HL-60 (cell line): ENCODE data around the gene NUDT22.

Source experiments
- DNase-seq, 2 experiments: peaks; one replicate each; pipeline ENCODE4 v3.0.0-alpha.2; 2010 to 2020; ENCODE audit warnings: low read depth in 1 of 2, low spot score in 1 of 2
- H3K27ac ChIP-seq: fragments of 250-450 bp; sonication (Bioruptor Pico); replicated peaks from 2 replicates; pipeline ENCODE4 v1.5.1; 2020; ENCODE audit warnings: mild to moderate bottlenecking, moderate library complexity
- H3K27me3 ChIP-seq: fragments of 250-450 bp; sonication (Bioruptor Pico); 2 replicates; pipeline ENCODE4 v1.5.1; 2021; ENCODE audit warnings: mild to moderate bottlenecking, moderate library complexity; ENCODE audit not compliant: insufficient read depth, poor library complexity, severe bottlenecking
- H3K4me3 ChIP-seq: replicated peaks from 2 replicates; pipeline ENCODE4 v1.5.1; 2011; ENCODE audit warnings: mild to moderate bottlenecking, control low read depth, low read length; ENCODE audit not compliant: insufficient read depth
- GABPA ChIP-seq: IDR thresholded peaks from 2 replicates; pipeline ENCODE4 v1.6.1; 2012; ENCODE audit warnings: low read depth
- POLR2AphosphoS5 ChIP-seq: IDR thresholded peaks from 2 replicates; pipeline ENCODE4 v1.6.1; 2012; ENCODE audit warnings: low read depth
- SPI1 ChIP-seq: IDR thresholded peaks from 2 replicates; pipeline ENCODE4 v1.6.1; 2012; ENCODE audit warnings: low read depth, mild to moderate bottlenecking, borderline replicate concordance
- TF ChIP-seq, protein P1 (sequence below): IDR thresholded peaks from 2 replicates; pipeline ENCODE4 v1.6.1; 2012; ENCODE audit warnings: low read depth; ENCODE audit not compliant: insufficient replicate concordance
- TF ChIP-seq, protein P2 (sequence below): IDR thresholded peaks from one replicate; pipeline ENCODE4 v1.5.1; 2011; ENCODE audit warnings: low read length, control low read depth, inconsistent platforms; ENCODE audit not compliant: insufficient read depth

NUDT22 gene

DNA sequence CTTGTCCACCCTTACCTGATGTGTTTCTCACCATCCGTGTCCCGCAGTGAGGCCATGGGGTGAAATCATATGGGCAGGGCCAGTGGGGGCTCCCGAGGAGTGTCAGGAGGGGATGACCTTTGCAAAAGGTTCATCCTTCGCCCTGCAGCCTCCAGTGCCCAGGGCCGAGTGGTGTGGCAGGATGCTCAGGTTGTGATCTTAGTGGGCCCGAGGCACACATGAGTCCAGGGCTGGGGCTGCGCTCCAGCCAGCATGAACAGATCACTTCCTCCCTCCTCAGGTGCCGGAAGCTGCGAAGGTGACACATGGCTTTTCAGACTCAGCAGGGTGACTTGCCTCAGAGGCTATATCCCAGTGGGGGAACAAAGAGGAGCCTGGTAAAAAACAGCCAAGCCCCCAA, 12.0 kb downstream of the NUDT22 start:
- peak; percentile 78 for TF ChIP-seq SPI1
- TF ChIP-seq, protein P1, sequence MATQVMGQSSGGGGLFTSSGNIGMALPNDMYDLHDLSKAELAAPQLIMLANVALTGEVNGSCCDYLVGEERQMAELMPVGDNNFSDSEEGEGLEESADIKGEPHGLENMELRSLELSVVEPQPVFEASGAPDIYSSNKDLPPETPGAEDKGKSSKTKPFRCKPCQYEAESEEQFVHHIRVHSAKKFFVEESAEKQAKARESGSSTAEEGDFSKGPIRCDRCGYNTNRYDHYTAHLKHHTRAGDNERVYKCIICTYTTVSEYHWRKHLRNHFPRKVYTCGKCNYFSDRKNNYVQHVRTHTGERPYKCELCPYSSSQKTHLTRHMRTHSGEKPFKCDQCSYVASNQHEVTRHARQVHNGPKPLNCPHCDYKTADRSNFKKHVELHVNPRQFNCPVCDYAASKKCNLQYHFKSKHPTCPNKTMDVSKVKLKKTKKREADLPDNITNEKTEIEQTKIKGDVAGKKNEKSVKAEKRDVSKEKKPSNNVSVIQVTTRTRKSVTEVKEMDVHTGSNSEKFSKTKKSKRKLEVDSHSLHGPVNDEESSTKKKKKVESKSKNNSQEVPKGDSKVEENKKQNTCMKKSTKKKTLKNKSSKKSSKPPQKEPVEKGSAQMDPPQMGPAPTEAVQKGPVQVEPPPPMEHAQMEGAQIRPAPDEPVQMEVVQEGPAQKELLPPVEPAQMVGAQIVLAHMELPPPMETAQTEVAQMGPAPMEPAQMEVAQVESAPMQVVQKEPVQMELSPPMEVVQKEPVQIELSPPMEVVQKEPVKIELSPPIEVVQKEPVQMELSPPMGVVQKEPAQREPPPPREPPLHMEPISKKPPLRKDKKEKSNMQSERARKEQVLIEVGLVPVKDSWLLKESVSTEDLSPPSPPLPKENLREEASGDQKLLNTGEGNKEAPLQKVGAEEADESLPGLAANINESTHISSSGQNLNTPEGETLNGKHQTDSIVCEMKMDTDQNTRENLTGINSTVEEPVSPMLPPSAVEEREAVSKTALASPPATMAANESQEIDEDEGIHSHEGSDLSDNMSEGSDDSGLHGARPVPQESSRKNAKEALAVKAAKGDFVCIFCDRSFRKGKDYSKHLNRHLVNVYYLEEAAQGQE = no peak
- peak overlapping the region; percentile 97 for H3K27ac ChIP-seq

DNA sequence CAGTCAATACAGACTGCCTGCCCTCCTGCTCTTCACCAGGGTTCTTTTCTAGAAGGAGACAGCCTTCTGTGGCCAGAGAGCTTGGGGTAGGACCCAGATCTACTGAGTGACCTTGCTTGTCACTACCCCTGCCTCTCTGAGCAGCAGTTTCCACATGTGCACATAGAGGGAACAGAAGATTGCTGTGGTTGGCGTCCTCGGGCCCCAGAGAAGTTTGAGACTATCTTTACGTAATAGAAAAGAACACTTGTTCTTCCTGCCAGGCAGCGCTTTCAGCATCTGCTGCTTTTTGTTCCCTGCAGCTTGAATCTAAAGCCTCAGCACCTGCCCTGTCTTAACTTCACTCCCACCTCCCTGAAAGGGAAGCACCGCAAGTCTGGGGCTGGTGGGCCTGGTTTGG, 12.9 kb downstream of the NUDT22 start:
- TF ChIP-seq SPI1 = no peak; the same call in 1 of the 2 replicates
- TF ChIP-seq, protein P2, sequence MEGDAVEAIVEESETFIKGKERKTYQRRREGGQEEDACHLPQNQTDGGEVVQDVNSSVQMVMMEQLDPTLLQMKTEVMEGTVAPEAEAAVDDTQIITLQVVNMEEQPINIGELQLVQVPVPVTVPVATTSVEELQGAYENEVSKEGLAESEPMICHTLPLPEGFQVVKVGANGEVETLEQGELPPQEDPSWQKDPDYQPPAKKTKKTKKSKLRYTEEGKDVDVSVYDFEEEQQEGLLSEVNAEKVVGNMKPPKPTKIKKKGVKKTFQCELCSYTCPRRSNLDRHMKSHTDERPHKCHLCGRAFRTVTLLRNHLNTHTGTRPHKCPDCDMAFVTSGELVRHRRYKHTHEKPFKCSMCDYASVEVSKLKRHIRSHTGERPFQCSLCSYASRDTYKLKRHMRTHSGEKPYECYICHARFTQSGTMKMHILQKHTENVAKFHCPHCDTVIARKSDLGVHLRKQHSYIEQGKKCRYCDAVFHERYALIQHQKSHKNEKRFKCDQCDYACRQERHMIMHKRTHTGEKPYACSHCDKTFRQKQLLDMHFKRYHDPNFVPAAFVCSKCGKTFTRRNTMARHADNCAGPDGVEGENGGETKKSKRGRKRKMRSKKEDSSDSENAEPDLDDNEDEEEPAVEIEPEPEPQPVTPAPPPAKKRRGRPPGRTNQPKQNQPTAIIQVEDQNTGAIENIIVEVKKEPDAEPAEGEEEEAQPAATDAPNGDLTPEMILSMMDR = no peak
- TF ChIP-seq, protein P1 = no peak
- peak; percentile 83 for TF ChIP-seq POLR2AphosphoS5
- TF ChIP-seq GABPA = 0 out of 2 replicates have a peak, but pooled peaks have one; percentile 12
- Histone ChIP-seq H3K27ac (peak overlapping the region; percentile 97), H3K4me3 (no peak overlapping the region), H3K27me3 (no peaks in the 10 kb centered on the region)
- peak in 1 of 2 experiments; percentile 90 for DNase-seq

More for the DNA sequence above, 12.0 kb downstream of the NUDT22 start:
- peak in 1 of 2 experiments; percentile 70 for DNase-seq
- Histone ChIP-seq H3K27me3 (no peaks in the 10 kb centered on the region), H3K4me3 (no peak overlapping the region)

DNA sequence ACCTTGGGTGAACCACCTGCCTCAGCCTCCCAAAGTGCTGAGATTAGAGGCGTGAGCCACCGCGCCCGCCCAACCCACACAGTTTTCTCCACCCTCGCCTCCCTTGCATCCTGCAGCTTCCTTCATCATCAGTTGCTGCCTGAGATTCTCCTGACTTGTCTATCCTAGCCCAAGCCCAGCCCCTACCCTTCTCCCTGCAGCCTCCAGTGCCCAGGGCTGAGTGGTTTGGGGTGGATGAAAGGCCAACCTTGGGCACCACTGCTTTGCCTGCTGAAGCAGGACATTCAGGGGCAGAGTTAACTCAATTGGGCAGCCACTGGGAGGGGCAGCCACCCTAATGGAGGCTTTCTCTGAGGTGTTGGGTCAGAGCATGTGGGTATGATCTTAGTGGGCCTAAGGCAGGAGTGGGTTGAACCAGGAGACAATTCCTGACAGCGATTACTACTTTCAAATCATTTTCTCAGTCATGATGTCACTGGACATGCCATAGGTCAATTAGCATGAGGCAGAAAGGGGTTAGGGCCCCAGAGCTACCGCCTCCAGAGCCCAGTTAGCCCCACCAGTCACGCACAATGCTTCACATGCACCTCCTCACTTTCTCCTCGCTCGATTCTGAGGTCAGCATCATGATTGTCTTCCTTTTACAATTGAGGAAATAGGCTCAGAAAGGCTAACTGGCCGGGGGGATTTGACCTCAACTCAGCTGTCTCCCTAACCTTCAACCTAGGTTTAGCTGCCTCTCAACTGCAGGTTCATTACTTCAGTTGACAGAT, 13.8 kb downstream of the NUDT22 start:
- Histone ChIP-seq H3K27me3 (no peaks in the 10 kb centered on the region), H3K4me3 (peak overlapping the region; percentile 80), H3K27ac (peak overlapping the region; percentile 97)
- DNase-seq = peak; percentile 93 to 94
- TF ChIP-seq SPI1 = peak; percentile 90; the same call in 1 of the 2 replicates
- TF ChIP-seq, protein P1 = no peak

DNA sequence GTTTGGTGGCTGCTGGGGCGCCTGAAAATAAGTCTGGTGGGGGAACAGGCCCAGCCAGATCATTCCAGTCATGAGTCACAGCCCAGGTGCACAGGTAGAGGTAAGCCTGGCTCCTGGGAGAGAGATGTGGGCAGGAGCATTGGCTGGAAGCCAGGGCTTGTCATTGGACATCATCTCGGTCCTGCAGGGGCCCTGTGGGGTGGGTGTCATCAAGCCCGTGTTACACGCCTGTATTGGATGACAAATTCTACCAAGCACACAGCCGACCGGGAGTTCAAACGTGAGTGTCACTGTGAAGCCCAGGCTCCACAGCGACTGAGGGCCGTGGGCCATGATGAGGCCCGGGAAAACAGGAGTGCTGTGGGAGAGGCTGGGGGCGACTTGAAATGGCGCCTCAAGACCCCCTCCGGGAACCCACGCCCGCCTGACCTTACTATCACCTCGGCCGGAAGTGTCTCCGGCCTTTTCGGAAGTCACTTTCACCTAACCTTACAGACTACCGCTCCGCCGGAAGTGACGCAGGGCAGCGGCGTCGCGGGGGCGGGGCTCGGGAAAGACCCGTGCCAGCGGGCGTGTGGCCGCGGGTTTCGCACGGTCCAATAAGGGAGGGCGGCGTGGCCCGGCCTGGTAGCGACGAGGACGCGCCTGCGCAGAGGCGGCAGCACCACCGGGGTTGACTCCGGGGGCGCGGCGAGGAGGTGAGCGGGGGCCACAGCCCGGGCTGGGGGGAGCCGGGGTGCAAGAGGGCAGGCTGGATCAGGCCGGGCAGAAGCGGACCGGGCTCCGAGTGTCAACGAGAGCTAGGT, 14.6 kb downstream of the NUDT22 start, which contains the start of gene FKBP2:
Gene FKBP2 (plus strand): TSS at position 661 of the 806 bp plus-strand sequence. CDS start 1,293 bp downstream, outside the sequence.
- H3K27ac ChIP-seq = peak within 1 kb of the TSS; percentile 97
- TF ChIP-seq, protein P2 = no peak
- TF ChIP-seq SPI1 (no peak; the same call in 1 of the 2 replicates), GABPA (peak; percentile 84), POLR2AphosphoS5 (peak; percentile 81)
- TF ChIP-seq, protein P1 = peak; percentile 30
- DNase-seq = peak; percentile 95 to 97
- H3K27me3 ChIP-seq = no peaks in the 10 kb centered on the region
- peak within 1 kb of the TSS; percentile 80 for H3K4me3 ChIP-seq
